Activated naive CD8-positive, alpha-beta T cell treated with anti-CD3 and anti-CD28 coated beads, Interleukin-2, amount 10 ng/mL, durations not matched to agents 7 days and 5 days (primary cell): ENCODE results near the gene MRPS33. TPM values are rescaled to one million over a fixed set of nuclear protein-coding genes. Genes with fewer than 3 reads are reported as not detected.
"Not testable (repeated sequence)": the region's sequence is repeated elsewhere in the genome, so short reads cannot be mapped to it uniquely, and the experiment has no call there.

Experiments
- ATAC-seq: fragments of 150-1000 bp; cut with Tn5 transposase; one replicate; pipeline ENCODE4 v1.10.0; 2021; ENCODE audit warnings: low read depth, moderate library complexity
- POLR2A ChIA-PET: fragments of 350-600 bp; sonication (Branson Sonifier 250); formaldehyde crosslinking; loops from one replicate; lab custom pipeline; 2021; ENCODE audit warnings: antibody characterized with exemption; lab: Charles Lee
- DNase-seq: peaks from one replicate; pipeline ENCODE4 v3.0.0; 2021
- H3K27ac Mint-ChIP-seq: one replicate; pipeline ENCODE4 v1.8.0; 2022; ENCODE audit warnings: mild to moderate bottlenecking, mixed read lengths
- H3K27me3 Mint-ChIP-seq: one replicate; pipeline ENCODE4 v1.8.0; 2022; ENCODE audit warnings: mild to moderate bottlenecking, moderate library complexity, mixed read lengths
- H3K36me3 Mint-ChIP-seq: one replicate; pipeline ENCODE4 v1.8.0; 2021; ENCODE audit warnings: mild to moderate bottlenecking, mixed read lengths
- H3K4me1 Mint-ChIP-seq: one replicate; pipeline ENCODE4 v1.8.0; 2021; ENCODE audit warnings: mixed read lengths
- H3K4me3 Mint-ChIP-seq: one replicate; pipeline ENCODE4 v1.8.0; 2022; ENCODE audit warnings: mild to moderate bottlenecking, moderate library complexity, mixed read lengths
- H3K9me3 Mint-ChIP-seq: one replicate; pipeline ENCODE4 v1.8.0; 2021; ENCODE audit warnings: mixed read lengths
- total RNA-seq, 2 experiments: library from RNA; stranded (reverse); gene quantifications; one replicate each; pipeline ENCODE4 v1.2.3, GENCODE V29; 2021

The MRPS33 gene
- total RNA-seq: 10 to 100 TPM; 44.4 to 47.0 TPM

DNA sequence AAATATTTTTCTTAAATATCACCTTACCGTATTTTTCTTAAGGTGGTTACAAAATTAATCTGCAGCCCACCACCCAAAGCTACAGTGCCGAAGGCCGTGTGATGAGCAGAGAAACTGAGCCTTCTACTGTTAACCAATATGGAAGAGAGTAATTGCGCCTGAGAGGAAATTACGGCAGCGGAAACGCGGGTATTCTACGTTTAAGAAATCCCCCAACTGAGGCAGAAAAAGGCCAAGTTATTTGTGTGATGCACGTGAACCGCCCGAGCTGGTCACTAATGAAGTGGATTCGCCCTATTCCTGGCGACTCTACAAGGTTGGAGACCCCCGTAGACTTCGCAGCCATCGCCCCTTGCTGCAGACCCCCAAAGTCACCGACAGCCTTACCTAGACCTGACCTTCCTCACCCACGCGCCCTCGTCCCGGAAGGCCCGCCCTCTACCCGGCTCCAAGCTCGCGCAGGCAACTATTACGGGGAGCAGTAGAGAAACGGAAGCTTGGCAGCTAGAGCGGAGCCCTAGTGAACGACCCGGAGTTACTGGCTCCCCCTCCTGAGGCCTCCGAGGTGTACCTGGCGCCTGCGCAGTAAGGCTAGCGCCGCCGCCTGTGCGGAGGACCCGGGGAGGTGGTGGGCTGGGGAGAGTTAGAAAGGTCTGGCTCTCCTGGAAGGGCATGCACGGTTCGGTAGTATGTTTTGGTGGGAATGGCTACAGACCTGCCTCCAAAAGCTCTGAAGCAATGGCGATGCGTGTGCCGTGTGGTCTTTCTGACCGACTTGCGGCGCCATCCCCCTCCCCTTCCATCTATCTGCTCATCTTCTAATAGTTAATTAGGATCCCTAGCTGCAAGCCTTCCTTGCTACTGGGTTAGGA lies at the start of gene MRPS33:
Gene MRPS33 (minus strand): TSS at position 429 of the 872 bp plus-strand sequence. CDS start 4,319 bp downstream, outside the sequence.
- Mint-ChIP-seq H3K4me1 (peaks cover 32% of the 10 kb centered on the region), H3K9me3 (peaks cover 3% of the 10 kb centered on the region), H3K27me3 (peaks cover 15% of the 10 kb centered on the region), H3K36me3 (peaks cover 4% of the 10 kb centered on the region), H3K4me3 (peak within 1 kb of the TSS; percentile 98), H3K27ac (peak within 1 kb of the TSS; percentile 99)
- ATAC-seq: peak; percentile 97
- POLR2A ChIA-PET: interaction anchor here (0.6 to 2.7 kb wide), 15 partner anchors 10 to 723 kb away, joined by 3 to 24 read pairs (median 4); partner anchors contain the start of genes ADCK2, AGK, BRAF and RAB19
- peak; percentile 88 for DNase-seq

DNA sequence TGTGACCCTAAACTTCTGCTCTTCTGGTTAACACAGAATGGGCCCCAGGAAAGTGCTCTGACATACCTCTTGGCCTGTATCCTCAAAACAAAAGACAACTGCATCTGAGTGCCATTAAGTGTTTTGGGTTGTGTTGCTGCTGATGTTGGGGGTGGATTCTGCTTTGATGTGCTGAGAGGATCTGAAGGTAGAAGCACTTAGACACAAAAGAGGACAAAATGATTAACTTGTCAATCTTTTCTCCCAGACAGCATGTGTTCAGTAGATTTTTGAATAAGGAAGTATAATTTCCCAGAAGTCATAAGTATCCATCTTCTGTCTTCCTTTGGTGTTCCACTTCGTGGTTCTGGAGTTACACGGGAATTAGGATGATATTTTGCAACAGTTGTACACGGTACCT lies 43.0 kb upstream of the MRPS33 start:
- POLR2A ChIA-PET: no interaction called here
- Mint-ChIP-seq H3K27me3 (peaks cover 4% of the 10 kb centered on the region), H3K9me3 (peaks cover 2% of the 10 kb centered on the region), H3K27ac (no peak overlapping the region), H3K36me3 (no peaks in the 10 kb centered on the region), H3K4me3 (no peak overlapping the region), H3K4me1 (peaks cover 7% of the 10 kb centered on the region)
- ATAC-seq (no peak), DNase-seq (no peak)

DNA sequence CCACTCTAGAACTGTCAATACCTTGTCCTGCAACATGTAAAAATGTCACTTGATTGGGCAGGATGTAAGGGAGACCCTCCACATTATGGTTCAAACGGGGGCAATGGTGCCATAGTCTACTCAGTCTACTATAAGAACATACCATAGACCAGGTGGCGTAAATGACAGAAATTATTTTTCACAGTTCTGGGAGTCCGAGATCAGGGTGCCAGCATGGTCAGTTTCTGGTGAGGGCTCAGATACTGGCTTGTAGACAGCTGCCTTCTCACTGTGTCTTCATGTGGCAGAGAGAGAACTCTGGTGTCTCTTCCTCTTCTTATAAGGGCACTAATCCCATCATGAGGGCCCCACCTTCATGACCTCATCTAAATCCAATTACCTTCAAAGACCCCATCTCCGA lies 40.4 kb upstream of the MRPS33 start:
- ATAC-seq (no peak), DNase-seq (no peak)
- Mint-ChIP-seq H3K27ac (no peak overlapping the region), H3K4me3 (no peak overlapping the region), H3K9me3 (peaks cover 2% of the 10 kb centered on the region), H3K27me3 (peaks cover 5% of the 10 kb centered on the region), H3K4me1 (peaks cover 11% of the 10 kb centered on the region), H3K36me3 (no peaks in the 10 kb centered on the region)
- POLR2A ChIA-PET: no interaction called here

DNA sequence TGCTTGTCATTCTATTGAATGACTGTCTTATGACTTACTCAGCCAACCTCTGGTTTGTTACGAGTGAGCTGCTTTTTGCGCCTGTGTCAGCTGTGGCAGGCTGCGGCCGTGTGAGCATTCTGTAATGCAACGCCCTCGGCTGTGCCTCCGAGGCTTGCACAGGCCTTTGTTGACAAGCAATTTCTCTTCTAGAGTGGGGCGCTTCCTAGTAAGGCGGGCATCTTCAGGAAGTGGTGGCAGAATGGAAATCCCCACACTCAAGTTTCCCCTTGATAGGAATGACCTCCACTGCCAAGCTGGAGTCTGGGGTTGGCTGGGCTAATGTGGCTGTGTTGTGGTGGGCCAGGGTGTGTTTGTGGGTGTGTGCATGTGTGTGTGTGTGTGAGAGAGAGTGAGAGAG lies 38.9 kb upstream of the MRPS33 start:
- Mint-ChIP-seq H3K4me1 (peaks cover 11% of the 10 kb centered on the region), H3K27me3 (peaks cover 6% of the 10 kb centered on the region), H3K27ac (peak overlapping the region; percentile 74), H3K36me3 (no peaks in the 10 kb centered on the region), H3K4me3 (no peak overlapping the region), H3K9me3 (peaks cover 2% of the 10 kb centered on the region)
- ATAC-seq (peak; percentile 88), DNase-seq (peak; percentile 35)
- POLR2A ChIA-PET: interaction anchor here (1.5 kb wide), 1 partner anchor 39 kb away, joined by 5 read pairs; the partner anchor contains the start of gene MRPS33

DNA sequence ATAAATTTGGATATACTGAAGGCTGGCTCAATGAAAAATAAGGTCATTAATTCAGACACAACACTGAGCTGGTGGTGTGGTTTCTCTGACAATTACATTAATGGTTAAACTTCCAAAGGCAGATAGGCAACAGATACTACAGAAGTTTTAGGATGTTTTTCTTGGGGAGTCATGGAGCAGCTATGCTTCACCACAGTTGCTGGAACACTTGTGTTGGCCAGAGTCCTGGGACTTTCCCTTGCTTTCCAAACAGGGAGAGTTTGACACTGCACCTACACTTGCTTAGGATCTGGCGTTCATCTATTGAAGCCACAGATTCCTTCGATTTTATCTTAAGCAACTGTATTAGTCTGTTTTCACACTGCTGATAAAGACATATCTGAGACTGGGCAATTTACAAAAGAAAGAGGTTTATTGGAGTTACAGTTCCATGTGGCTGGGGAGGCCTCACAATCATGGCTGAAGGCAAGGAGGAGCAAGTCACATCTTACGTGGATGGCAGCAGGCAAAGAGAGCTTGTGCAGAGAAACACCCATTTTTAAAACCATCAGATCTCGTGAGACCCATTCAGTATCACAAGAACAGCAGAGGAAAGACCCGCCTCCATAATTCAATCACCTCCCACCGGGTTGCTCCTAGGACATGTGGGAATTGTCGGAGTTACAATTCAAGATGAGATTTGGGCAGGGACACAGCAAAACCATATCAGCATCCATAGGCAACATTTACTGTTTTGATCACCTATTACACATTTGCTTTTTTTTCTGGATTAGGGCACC lies 31.3 kb upstream of the MRPS33 start:
- Mint-ChIP-seq H3K27me3 (peaks cover 24% of the 10 kb centered on the region), H3K4me1 (no peaks in the 10 kb centered on the region), H3K4me3 (no peak overlapping the region), H3K27ac (no peak overlapping the region), H3K36me3 (no peaks in the 10 kb centered on the region), H3K9me3 (no peaks in the 10 kb centered on the region)
- POLR2A ChIA-PET: no interaction called here
- DNase-seq (no peak), ATAC-seq (no peak)

DNA sequence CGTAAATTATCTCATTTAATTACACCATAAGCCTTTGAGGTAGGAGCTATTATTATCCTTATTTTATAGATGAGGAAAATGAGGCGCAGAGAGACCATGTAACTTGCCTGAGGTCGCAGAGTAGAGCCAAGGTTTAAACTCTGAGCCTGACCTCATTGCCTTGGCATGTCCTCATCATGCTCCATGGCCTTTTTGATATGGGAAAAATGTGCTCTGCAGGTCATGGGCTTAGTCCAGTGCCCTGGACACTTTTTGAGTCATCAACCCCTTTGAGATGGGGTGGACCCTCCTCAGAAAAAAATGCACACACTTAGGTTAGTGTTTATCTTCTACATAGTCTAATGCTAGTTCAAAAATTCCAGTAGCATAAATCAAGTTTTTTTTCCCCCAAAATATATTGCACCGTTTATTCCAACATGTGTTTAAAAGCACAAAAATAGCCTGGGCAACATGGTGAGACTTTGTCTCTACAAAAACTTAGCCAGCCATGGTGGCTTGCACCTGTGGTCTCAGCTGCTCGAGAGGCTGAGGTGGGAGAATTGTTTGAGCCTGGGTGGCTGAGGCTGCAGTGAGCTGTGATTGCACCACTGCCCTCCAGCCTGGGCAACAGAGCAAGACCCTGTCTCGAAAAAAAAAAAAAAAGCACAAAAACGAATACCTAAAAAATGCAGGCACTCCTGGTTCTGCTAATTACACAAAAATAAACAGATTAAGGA lies 30.5 kb upstream of the MRPS33 start:
- peaks cover 27% of the 10 kb centered on the region for H3K27me3 Mint-ChIP-seq
- ATAC-seq (no peak), DNase-seq (no peak)
- no peak overlapping the region for H3K27ac Mint-ChIP-seq
- no peaks in the 10 kb centered on the region for H3K9me3 Mint-ChIP-seq
- H3K36me3 Mint-ChIP-seq: no peaks in the 10 kb centered on the region
- POLR2A ChIA-PET: no interaction called here
- H3K4me3 Mint-ChIP-seq: no peak overlapping the region
- no peaks in the 10 kb centered on the region for H3K4me1 Mint-ChIP-seq

DNA sequence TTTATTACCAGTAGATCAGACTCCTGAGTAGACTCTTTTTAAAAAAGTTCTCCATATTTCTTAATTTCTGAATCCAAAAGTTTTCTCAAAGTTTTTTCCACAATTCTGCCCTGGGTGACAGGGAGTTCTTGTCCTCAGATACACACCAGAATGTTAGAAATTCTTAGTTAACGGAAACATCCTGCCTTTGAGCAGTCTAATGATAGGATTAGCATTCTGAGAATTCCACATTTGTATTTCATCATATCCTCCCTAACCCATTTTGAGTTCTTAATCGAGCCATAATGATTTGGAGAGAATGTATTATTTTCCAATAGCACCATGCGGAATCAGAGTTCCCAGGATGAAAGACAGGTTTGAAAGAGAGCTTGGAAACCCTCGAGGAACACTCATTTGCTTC lies 28.9 kb upstream of the MRPS33 start:
- H3K27me3 Mint-ChIP-seq: peaks cover 23% of the 10 kb centered on the region
- H3K27ac Mint-ChIP-seq: no peak overlapping the region
- DNase-seq (no peak), ATAC-seq (no peak)
- H3K9me3 Mint-ChIP-seq: no peaks in the 10 kb centered on the region
- POLR2A ChIA-PET: no interaction called here
- H3K4me1 Mint-ChIP-seq: no peaks in the 10 kb centered on the region
- no peak overlapping the region for H3K4me3 Mint-ChIP-seq
- H3K36me3 Mint-ChIP-seq: no peaks in the 10 kb centered on the region

DNA sequence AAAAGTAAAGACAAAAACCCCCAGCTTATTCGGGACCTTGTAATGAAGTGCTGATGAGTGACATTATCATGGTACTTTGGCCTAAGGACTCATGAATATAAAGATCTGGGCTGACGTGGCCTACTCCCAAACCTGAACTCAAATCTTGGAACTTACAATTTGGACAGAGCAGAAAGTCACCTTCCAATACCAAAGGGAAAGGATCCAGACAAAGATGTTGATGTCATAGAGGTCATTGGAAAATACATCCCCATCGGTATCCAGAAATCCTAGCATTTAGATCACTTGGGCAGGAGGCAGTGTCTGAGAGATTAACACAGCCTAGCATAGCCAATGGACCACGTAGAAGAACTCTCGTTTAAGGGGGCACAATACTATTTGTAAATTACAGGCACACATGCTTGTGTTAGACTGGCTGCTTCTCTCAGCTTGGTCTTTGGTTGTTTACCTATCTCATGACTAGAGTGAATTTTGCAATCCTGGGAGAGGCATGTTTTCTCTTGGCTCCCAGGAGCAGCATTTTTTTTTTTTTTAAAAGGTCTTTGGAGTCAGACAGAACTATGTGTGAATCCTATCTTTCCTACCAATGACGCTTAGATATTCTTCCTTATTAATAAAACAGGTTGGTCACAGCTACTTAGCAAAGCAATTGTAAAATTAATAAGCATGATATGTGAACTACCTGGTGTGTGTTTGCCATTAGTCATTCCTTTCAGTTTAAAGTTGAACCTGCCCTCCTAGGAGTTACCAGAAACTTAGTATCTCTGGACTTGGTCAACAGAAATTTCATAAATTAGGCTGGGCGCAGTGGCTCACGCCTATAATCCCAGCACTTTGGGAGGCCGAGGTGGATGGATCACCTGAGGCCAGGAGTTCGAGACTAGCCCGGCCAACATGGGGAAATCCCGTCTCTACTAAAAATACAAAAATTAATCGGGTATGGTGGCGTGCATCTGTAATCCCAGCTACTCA lies 27.8 kb upstream of the MRPS33 start:
- POLR2A ChIA-PET: no interaction called here
- H3K9me3 Mint-ChIP-seq: no peaks in the 10 kb centered on the region
- ATAC-seq (no peak), DNase-seq (no peak)
- no peak overlapping the region for H3K27ac Mint-ChIP-seq
- H3K4me1 Mint-ChIP-seq: no peaks in the 10 kb centered on the region
- H3K27me3 Mint-ChIP-seq: peaks cover 15% of the 10 kb centered on the region
- no peaks in the 10 kb centered on the region for H3K36me3 Mint-ChIP-seq
- no peak overlapping the region for H3K4me3 Mint-ChIP-seq

DNA sequence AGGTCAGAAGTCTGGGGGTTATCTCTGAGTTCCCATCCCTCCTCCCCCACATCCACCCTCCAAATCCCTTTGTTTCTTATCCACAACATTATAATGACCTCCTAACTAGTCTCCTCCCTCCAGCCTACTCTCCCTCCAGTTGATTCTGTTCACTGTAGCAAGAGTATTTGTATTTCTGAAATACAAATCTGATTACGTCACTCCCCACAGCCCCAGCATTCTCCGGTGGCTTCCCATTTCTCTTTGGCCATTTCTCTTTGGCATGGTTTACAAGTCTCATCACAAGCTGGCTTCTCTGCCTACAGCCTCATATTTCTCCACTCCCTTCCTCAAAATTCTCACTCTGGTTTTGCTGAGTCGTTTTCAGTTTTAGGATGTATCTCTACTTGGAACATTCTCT lies 24.6 kb upstream of the MRPS33 start:
- Mint-ChIP-seq H3K36me3 (no peaks in the 10 kb centered on the region), H3K27ac (no peak overlapping the region), H3K4me3 (no peak overlapping the region), H3K27me3 (peaks cover 7% of the 10 kb centered on the region), H3K4me1 (no peaks in the 10 kb centered on the region), H3K9me3 (peaks cover 2% of the 10 kb centered on the region)
- DNase-seq: no peak
- POLR2A ChIA-PET: no interaction called here
- no peak for ATAC-seq

DNA sequence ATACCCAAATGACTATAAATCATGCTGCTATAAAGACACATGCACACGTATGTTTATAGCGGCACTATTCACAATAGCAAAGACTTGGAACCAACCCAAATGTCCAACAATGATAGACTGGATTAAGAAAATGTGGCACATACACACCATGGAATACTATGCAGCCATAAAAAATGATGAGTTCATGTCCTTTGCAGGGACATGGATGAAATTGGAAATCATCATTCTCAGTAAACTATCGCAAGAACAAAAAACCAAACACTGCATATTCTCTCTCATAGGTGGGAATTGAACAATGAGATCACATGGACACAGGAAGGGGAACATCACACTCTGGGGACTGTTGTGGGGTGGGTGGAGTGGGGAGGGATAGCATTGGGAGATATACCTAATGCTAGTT lies 23.3 kb upstream of the MRPS33 start:
- H3K36me3 Mint-ChIP-seq, H3K4me3 Mint-ChIP-seq, DNase-seq, H3K27ac Mint-ChIP-seq, H3K9me3 Mint-ChIP-seq, ATAC-seq, H3K27me3 Mint-ChIP-seq, POLR2A ChIA-PET, H3K4me1 Mint-ChIP-seq: not testable (repeated sequence)

DNA sequence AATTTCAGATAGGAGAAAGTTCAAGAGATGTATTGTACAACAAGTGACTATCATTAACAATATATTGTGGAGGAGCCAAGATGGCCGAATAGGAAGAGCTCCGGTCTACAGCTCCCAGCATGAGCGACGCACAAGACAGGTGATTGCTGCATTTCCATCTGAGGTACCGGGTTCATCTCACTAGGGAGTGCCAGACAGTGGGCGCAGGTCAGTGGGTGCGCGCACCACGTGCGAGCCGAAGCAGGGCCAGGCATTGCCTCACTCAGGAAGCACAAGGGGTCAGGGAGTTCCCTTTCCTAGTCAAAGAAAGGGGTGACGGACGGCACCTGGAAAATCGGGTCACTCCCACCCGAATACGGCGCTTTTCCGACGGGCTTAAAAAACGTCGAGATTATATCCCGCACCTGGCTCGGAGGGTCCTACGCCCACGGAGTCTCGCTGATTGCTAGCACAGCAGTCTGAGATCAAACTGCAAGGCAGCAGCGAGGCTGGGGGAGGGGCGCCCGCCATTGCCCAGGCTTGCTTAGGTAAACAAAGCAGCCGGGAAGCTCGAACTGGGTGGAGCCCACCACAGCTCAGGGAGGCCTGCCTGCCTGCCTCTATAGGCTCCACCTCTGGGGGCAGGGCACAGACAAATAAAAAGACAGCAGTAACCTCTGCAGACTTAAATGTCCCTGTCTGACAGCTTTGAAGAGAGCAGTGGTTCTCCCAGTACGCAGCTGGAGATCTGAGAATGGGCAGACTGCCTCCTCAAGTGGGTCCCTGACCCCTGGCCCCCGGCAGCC lies 18.0 kb upstream of the MRPS33 start:
- H3K27ac Mint-ChIP-seq, POLR2A ChIA-PET, H3K4me1 Mint-ChIP-seq, ATAC-seq, DNase-seq, H3K36me3 Mint-ChIP-seq, H3K4me3 Mint-ChIP-seq: not testable (repeated sequence)
- peaks cover 11% of the 10 kb centered on the region for H3K27me3 Mint-ChIP-seq
- H3K9me3 Mint-ChIP-seq: peaks cover 10% of the 10 kb centered on the region

DNA sequence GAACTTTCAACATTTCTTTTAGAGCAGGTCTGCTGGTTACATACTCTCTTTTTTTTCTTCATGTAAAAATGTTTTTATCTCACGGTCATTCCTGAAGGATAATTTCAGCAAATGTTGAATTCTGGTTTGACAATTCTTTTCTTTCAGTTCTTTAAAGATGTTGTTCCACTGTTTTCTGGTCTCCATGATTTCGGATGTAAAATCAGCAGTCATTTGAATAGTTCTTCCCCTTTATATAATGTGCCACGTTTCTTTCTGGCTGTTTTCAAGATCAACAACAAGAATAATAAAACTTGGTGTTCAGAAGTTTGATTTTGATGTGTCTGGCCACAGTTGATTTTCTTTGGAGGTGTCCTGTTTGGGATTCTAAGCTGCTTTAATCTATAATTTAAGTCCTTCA lies 14.0 kb upstream of the MRPS33 start:
- peaks cover 11% of the 10 kb centered on the region for H3K27me3 Mint-ChIP-seq
- peaks cover 1% of the 10 kb centered on the region for H3K4me1 Mint-ChIP-seq
- H3K27ac Mint-ChIP-seq: no peak overlapping the region
- H3K9me3 Mint-ChIP-seq: peaks cover 20% of the 10 kb centered on the region
- H3K4me3 Mint-ChIP-seq: no peak overlapping the region
- POLR2A ChIA-PET: no interaction called here
- H3K36me3 Mint-ChIP-seq: peaks cover 14% of the 10 kb centered on the region
- no peak for ATAC-seq
- DNase-seq: no peak
